HG02840 (cell line): ENCODE results near the gene PTRHD1.
"Not testable (repeated sequence)": the region's sequence is repeated elsewhere in the genome, so short reads cannot be mapped to it uniquely, and the experiment has no call there.

ENCODE experiments used
- ATAC-seq: cut with Tn5 transposase; IDR thresholded peaks from one replicate; pipeline ENCODE4 v1.9.1; 2021; ENCODE audit warnings: mild to moderate bottlenecking, moderate library complexity, moderate number of reproducible peaks; ENCODE audit not compliant: unreplicated experiment, low FRiP score

PTRHD1 gene, protein sequence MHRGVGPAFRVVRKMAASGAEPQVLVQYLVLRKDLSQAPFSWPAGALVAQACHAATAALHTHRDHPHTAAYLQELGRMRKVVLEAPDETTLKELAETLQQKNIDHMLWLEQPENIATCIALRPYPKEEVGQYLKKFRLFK

DNA sequence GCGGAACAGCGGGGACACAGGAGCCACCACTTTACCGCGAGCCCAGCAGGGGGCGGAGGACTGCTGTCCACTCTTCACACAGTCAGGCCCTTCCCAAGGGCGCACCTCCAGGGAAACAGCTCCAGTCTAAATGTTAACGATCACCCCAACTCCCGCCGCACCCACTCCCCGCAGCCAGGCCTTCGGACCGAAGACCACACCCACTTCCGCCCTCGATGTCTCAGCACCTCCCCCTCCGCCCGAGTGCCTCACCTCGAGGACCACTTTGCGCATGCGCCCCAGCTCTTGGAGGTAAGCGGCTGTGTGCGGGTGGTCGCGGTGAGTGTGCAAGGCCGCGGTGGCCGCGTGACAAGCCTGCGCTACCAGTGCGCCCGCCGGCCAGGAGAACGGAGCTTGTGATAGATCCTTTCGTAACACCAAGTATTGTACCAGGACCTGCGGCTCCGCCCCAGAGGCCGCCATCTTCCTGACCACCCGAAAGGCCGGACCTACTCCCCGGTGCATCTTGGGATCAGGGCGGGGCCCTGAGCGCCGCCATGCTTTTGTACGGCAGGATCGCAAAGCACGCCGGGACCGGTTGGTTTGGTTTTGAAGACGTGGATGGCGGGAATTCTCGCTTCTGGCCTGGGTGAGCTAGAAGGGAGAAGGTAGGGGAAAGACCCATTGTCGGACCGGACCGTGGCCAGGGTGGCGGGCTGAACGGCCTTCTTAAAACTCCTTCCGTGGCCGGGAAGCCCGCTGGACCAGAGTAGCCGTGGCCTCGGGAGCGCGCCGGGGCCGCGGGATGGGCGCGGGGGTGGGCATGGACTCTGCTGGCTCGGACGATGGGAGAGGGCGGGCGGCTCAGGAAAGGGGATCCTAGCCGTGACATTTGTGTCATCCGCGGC lies at the start of gene PTRHD1, which contains the start of gene CENPO:
Gene PTRHD1 (minus strand): TSS at position 518 of the 887 bp plus-strand sequence. CDS start 14 bp downstream, at position 504.
Gene CENPO (plus strand): TSS at position 552 of the 887 bp plus-strand sequence. CDS start 495 bp downstream, outside the sequence.
- ATAC-seq = peak; percentile 97

DNA sequence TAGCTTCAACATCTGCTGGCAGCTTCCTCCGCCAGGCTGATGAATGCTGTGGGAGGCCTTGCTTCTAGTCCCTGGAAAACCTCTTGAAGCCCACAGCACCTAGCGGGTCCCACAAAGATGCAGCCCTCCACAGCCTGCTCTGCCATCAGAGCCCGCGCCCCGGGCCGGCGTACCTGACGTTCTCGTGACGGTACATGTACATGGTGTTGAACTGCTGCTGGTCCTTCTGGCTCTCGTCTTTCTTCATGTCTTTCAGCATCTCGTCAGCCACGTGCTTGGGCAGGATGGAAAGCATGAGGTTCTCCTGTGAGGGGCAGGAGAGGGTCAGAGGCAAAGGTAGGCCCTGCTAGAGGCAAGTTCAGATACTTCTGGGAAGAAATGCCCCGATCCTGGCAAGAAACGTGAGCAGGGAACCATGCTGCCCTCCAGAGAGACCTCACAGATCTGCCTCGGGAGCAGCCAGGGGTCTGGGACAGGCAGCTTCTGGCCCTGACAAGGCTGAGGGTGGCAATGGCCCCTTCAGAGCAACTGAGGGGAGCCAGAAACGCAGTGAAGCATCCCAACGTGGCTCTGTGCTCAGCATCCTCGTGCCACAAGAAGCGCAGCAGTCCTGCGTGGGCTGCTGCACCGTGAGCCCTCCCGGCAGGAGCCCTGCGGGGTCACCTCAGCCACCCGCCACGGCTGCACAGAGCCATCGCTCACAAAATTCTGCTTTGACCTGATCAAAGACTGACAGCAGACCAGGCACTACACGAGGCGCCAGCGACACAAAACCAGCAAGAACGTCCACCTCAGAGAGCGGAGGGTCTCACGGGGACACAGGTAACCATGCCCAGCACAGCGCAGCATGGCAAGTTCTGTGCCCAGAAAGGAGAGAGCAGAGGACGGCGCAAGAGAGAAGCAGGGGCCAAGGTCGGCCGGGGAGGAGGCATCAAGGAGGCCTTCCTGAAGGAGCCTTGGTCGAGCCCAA lies 49.2 kb upstream of the PTRHD1 start:
- ATAC-seq = no peak

DNA sequence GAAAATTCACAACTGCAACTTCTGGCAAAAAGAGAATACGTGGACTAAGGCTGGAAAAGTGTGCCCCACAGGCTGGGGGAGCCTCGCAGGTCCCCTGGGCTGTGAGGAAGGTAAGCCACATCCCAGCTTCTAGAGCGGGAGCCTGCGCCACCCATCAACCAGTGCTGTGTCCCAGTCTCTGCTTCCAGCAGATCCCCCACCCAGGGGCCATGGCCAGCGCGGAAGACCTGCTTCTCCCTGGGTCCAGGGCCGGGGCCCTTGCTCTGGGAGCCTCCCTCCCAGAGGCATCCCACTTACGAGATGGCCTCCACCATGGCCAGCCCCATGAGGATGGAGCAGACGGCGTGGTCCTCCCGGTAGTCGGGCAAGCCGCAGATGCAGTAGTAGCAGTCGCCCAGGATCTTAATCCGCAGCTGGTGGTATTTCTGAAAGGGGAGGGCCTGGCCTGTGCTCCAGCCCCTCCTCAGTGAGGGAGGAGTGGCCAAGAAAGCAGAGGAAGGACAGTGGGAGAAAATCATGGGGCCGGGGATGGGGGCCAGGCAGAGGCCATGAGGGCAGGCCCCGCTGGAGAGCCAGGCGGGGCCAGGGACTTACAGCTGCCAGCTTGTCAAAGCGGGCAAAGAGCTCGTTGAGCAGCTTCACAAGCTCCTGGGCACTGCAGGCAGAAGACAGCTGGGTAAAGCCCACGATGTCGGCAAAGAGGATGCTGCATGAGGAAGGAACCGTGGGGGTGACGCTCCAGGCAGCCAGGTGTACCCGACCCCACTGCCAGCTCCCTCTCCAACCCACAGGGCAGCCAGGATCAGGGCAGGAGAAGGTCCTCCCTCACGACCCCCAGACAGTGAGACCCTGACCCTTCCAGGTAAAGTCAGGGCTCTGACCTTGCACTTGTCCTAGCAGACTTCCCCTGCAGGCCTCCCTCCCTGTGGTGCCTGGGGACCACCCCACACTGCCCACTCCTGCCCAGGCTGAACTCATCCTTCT lies 48.1 kb upstream of the PTRHD1 start:
- ATAC-seq = no peak

DNA sequence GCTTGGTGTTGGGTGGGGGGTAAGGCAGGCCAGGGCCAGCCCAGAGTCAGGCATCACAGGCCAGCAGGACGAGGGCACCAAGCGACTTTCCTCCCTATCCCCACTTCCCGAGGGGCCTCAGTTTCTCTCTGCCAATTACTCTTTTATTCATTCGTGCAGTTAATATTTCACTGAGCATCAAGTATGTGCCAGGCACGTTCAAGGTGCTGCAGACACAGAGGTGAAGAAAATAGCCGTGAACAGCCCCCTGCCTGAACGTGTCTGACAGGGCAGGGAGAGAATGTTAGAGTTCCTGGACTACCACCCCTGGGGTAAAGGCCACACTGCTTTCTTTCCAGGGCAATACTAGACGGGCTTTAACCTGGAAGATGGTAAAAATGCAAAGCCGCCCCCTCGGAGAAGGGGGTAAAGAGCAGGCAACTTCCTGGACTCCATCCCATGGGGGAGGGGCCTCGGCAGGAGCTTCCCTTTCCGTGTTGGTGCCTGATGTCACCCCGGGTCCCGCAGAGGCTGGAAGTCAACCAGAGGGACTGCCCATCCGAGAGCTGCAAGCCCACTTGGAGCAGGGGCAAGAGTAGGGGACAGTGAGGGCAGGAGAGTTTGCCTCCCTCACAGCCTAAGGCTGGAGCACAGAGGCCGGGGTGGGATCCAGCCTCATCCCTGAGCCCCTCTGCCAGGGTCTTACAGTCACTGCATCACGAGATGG lies 47.1 kb upstream of the PTRHD1 start:
- ATAC-seq = no peak

DNA sequence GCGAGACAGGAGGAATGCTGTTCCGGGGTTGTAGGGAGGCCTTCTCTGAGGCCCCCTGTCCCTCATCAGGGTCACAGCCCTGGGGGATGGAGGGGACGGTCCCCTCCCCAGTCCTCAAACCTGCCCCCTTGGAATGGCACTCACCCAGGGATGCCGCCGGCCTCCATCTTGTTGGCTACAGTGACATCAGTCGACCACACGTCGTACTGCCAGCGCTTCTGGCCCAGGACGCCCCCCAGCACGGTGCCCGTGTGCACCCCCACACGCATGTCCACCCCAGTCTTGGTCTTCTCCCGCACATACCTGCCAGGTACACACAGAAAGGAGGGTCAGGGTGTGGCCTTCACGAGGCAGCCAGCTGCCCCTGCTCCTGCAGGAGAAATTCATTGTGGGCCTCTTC lies 46.5 kb upstream of the PTRHD1 start:
- ATAC-seq = no peak

DNA sequence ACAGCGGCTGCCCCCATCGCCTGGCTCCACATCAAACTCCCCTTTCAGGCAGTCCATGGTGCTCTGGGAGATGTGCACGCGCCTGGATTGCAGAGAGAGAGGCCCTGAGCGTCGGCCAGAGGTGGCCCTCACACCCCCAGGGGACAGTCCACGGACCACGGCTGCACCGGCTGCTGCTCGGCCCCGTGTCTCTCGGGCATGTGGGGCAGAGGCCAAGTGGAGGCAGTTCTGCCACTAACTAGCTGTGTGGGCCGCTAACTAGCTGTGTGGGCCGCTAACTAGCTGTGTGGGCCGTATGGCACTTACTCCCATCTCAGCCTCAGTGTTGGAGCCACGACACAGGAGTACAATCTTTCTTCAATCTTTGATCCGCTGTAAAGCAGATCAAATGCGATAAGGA lies 45.4 kb upstream of the PTRHD1 start:
- ATAC-seq = no peak

DNA sequence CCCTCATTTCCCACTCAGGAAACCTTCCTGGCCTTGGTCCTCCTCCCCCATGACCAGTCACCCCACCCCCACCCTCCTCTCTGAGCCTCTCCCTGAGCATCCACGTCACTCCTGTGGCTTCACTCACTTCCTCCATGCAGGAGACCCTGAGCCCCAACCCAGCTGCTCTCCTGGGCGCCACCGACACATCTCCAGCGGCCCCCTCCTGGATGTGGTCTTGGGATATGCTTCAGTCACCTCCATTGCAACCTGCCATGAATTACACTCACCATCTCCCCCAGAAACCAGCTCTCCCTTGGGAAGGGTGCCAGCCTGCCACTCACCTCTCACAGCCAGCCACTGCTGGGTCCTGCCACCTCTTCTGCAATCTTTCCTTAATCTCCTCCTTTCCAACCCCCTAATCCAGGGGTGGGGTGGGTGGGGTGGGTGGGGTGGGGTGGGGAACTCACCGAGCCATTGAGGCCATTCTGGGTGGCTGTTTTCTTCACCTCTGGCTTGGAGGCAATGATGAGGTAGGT lies 44.9 kb upstream of the PTRHD1 start:
- ATAC-seq = no peak

DNA sequence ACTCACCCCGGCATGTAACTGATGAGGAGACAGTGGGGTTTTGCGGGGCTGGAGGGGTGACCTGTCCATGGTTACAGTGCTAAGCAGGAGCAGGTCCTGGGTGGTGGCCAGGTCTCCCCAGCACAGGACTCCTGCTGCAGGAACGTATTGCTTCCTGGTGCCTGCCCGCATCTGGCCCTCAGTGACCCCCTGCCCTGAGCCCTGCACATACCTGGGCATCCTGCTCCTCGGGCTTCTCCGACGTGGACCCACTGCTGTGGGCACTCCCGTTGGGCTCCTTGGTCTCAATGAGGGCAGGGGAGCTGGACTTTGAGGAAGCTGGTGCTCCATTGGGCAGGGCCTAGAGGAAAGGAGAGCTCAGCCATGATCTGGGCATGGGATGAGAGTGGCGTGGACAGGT lies 43.5 kb upstream of the PTRHD1 start:
- ATAC-seq = no peak

DNA sequence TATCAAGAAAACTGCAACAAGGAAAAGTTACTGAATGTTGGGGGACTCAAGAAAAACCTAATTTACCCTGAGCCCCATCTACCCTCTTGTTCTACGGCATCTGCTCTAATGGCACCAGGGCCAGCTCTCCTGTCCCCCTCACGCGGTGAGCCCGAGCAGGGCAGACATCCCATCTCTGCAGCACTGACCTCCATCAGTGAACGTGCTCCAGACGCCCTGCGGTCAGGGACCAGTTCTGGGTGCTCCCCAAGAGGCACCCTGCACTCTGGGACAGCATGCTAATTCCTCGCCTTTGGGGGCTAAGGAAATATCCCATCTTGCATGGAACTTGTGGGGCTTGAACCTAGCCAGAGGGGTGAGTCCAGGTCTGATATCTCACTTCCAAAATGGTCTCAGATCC lies 43.0 kb upstream of the PTRHD1 start:
- ATAC-seq = no peak

DNA sequence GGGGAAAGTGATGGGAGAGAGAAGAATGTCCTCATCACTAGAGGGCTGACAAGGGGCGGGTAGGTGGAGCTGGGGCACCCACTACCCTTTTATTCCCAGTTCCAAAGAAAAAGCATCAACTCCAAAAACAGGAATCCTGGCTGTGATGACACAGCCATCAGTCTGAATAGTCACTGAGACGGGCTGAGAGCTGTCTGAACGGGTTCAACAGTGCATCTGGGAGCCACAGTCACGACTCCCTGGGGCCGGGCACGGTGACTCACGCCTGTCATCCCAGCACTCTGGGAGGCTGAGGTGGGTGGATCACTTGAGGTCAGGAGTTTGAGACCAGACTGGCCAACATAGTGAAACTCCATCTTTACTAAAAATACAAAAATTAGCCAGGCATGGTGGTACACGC lies 42.2 kb upstream of the PTRHD1 start:
- not testable (repeated sequence) for ATAC-seq

DNA sequence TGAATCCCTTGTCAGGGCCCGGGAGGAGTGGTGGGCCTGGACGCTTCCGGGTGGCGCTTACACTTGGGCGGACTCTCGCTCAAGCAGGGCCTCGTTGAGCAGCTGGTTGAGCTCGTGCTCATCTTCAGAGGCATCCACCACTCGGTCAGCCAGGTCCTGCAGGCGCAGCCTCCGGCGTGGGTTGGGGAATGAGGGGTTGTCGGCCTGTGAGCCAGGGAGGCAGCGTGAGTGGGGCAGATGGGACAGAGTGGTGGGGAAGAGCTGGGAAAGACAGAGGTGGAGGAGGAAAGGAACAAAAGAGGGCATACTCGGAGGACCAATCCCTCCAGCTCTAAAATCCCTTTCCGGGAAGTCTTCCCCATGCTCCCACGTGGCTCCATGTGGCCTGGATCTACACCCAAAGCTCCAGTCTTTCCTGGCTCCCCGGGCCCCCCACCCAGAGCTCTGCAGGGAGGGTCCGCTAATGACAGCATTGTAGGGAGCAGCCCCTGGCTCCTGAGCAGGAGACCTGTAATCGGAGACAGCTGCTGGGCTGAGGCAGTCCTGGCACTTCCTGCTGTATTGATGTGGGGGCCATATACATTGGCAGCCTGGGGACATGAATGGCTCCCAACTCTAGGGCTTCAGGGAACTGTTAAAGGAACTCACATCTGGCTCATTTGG lies 41.7 kb upstream of the PTRHD1 start:
- ATAC-seq = no peak

DNA sequence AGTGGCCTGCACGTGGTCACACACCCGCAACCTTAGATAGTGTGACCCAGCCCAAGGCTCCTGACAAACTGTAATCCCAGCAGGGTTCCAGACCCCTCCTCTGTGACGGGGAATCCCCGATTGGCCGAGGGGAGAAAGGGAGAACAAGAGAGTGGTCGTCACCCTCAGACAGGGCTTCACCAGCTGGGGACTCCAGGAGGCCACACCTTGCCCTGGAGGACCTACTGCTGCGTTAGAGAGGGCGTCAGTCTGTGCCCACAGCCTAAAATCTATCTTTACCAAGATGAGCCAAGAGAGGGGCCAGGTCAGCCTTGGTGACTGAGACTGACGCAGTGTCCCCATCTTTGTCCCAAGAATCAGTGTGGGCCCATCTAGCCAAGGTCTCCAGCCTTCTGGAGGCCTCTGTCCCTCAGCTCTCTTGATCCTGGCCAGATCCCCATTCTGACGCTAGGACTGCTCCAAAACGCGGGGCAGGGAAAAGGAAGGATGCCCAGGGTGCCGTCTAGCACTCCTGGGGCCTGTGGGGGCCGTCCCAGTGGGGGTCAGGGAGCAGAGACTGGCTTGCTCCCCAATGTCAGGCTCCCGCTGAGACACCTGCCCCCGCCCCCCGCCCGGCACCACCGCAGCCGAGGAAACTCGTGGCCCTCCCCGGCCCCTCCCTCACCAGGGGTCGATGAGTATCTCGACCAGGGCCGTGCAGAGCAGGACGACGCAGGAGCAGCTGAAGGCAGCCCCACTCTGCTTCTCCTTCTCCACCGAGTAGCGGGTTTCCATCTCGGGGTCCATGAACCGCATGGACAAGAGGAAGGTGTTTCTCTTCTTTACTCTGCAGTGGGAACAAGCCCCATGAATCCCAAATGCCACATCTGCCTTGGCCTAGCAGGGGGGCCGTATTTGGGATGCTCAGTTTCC lies 40.9 kb upstream of the PTRHD1 start:
- ATAC-seq = no peak

DNA sequence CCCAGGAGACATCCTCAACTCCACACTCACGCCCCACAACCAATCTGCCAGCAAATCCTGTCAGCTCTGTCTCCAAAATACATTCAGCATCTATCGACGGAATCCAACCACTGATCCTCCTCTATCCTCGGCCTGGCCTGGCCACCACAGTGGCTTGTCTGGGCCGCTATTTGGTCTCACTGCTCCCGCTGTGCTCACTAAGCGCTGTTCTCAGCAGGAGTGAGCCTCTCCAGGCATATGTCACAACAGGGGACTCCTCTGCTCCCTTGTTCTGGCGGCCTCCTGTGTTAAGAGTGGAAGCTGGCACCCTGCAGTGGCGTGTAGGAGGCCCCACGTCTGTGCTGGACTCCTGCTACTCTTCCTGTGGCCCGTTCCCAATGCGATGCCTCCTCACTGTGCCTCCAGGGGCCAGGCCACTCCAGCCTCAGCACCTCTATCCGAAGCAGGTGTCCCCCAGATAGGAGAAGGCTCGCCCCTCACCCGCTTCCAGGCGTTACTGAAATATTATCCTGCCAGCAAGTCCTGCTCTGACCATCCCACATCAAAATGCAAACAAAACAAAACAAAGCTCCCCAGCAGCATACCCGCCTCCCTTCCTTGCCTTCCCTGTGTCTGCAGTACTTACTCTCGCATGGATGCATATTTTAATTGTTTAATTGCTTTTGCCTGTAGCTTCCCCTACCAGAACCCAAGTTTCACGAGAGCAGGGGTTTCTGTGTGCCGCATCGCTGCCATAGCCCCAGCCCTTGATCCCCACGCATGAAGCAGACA lies 39.9 kb upstream of the PTRHD1 start:
- no peak for ATAC-seq

DNA sequence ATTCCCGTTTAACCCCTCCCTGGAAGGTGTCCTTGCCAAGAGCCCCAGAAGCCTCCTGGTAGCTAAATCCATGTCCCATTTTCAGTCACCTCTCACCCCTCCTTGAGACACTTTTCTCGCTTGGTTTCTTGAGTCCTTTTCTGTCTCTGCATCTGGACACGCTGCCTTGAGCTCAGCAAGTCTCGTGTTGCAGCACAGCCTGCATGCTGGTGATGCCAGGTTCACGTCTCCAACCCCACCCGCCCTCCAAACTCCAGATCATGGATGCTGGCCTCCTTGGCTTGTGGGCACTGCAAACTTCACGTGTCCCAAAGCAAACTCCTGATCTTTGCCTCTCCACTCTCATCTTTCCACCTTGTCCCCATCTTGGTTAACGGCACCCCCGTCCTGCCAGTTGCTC lies 39.3 kb upstream of the PTRHD1 start:
- ATAC-seq = no peak

DNA sequence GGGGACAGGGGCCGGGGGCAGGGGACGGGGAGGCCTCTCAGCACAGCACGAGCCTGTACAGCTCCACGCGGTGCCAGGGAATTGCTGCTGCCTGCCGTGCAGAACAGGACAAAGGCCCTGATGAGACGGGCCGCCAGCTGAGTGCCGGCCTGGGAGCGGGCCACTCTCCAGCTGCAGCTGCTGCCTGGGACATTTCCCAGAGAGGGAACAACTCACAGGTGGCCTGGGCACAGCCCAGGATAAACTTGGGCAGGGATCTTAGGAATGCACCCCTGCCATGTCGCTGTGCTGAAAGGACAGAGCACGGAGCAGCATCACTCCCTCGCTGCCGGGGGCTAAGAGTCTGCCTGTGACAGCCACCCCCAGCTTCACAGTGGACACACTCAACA lies 38.9 kb upstream of the PTRHD1 start:
- no peak for ATAC-seq

DNA sequence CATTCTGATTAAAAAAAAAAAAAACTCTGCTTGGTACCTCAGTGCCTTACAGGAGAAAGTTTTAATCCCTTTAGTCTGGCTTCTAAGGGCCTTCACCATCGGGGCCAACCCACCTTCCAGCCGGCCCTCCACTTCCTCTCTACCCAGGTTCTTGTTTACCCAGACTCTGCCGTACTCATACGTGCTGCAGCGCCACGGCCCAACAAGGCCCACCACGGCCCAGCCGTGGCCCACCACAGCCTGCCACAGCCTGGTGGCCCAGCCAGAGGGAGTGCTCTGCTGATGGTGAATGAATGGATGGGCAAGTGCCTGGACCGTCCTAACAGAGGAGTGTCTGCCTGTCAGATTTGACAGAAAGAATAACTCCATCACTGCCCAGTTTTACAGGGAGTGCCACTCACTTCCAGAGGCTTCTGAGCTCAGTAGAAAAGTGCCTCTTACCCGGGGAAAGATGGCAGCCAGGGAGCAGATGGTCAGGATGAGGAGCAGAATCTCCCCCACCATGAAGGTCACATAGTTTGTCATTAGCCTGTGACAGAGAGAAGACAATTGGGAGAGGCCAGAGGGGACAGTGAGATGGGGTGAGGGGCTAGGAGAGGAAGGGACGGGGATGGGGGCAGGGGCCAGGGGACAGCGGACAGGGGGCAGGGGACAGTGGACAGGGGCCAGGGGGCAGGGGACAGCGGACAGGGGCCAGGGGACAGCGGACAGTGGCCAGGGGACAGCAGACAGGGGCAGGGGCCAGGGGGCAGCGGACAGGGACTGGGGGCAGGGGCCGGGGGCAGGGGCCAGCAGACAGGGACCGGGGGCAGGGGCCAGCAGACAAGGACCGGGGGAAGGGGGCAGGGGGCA lies 38.3 kb upstream of the PTRHD1 start:
- no peak for ATAC-seq
